HepG2 (cell line): Measurements from ENCODE around the gene SETD2. TPM values are rescaled to one million over a fixed set of nuclear protein-coding genes. Genes with fewer than 3 reads are reported as not detected.

Source experiments
- ARNT ChIP-seq: fragments of 450-650 bp; IDR thresholded peaks from 2 replicates; pipeline ENCODE4 v1.6.1; 2017
- ATF7-NPFF ChIP-seq: sonication (generic); formaldehyde crosslinking; IDR thresholded peaks from 2 replicates; pipeline ENCODE4 v1.8.1; 2023; ENCODE audit warnings: mild to moderate bottlenecking, low read depth, missing genetic modification reagents, moderate library complexity
- CTCF ChIP-seq: sonication (generic); formaldehyde crosslinking; IDR thresholded peaks from 2 replicates; pipeline ENCODE4 v1.5.0; 2020; ENCODE audit warnings: mild to moderate bottlenecking, missing genetic modification reagents, moderate library complexity
- ELF4 ChIP-seq: sonication (generic); formaldehyde crosslinking; IDR thresholded peaks from 2 replicates; pipeline ENCODE4 v1.5.0; 2020; ENCODE audit warnings: missing genetic modification reagents, mild to moderate bottlenecking, moderate library complexity, borderline replicate concordance
- GABPB1 ChIP-seq: IDR thresholded peaks from 2 replicates; pipeline ENCODE4 v1.6.1; 2016; ENCODE audit warnings: mild to moderate bottlenecking, missing genetic modification reagents, moderate library complexity, missing compliant biosample characterization
- NFIB ChIP-seq: sonication (generic); formaldehyde crosslinking; IDR thresholded peaks from 2 replicates; pipeline ENCODE4 v1.9.0; 2021; ENCODE audit warnings: missing genetic modification reagents, mild to moderate bottlenecking, borderline replicate concordance
- POGK ChIP-seq: sonication (generic); formaldehyde crosslinking; conservative IDR thresholded peaks from 2 replicates; pipeline ENCODE4 v1.8.0; 2022; ENCODE audit warnings: mild to moderate bottlenecking, moderate library complexity, missing genetic modification reagents
- SALL1 ChIP-seq: sonication (generic); formaldehyde crosslinking; IDR thresholded peaks from 2 replicates; pipeline ENCODE4 v1.8.0; 2022; ENCODE audit warnings: mild to moderate bottlenecking, missing genetic modification reagents
- SIN3B ChIP-seq: fragments of 150-350 bp; IDR thresholded peaks from 2 replicates; pipeline ENCODE4 v1.6.1; 2014; ENCODE audit warnings: low read length
- SMAD3 ChIP-seq: sonication (generic); formaldehyde crosslinking; IDR thresholded peaks from 2 replicates; pipeline ENCODE4 v1.4.0; 2020; ENCODE audit warnings: missing genetic modification reagents
- SOX6 ChIP-seq, 2 experiments: fragments of 450-650 bp in 1 of 2; sonication (generic) in 1 of 2; formaldehyde crosslinking in 1 of 2; IDR thresholded peaks; 2 replicates each; pipeline versions ENCODE4 v1.4.0 to v1.6.1; 2017 to 2020; ENCODE audit warnings: antibody characterized with exemption in 1 of 2, mild to moderate bottlenecking in 1 of 2, missing genetic modification reagents in 1 of 2
- SSRP1 ChIP-seq: IDR thresholded peaks from 2 replicates; pipeline ENCODE4 v1.6.1; 2016; ENCODE audit warnings: control low read depth
- TCF12 ChIP-seq, 2 experiments: fragments of 450-650 bp in 1 of 2; sonication (generic) in 1 of 2; formaldehyde crosslinking in 1 of 2; IDR thresholded peaks; 2 replicates each; pipeline versions ENCODE4 v1.6.1 to v1.8.0; 2017 to 2022; ENCODE audit warnings: antibody characterized with exemption in 1 of 2, mild to moderate bottlenecking in 1 of 2, missing genetic modification reagents in 1 of 2, moderate library complexity in 1 of 2
- YEATS4 ChIP-seq: sonication (generic); formaldehyde crosslinking; IDR thresholded peaks from 2 replicates; pipeline ENCODE4 v1.4.0; 2020; ENCODE audit warnings: missing genetic modification reagents, borderline replicate concordance
- ZBTB20 ChIP-seq: sonication (generic); formaldehyde crosslinking; IDR thresholded peaks from 2 replicates; pipeline ENCODE4 v1.8.1; 2023; ENCODE audit warnings: missing genetic modification reagents, low read depth, mild to moderate bottlenecking, borderline replicate concordance
- ZNF317 ChIP-seq: sonication (generic); formaldehyde crosslinking; IDR thresholded peaks from 2 replicates; pipeline ENCODE4 v1.5.0; 2020; ENCODE audit warnings: mild to moderate bottlenecking, missing genetic modification reagents
- ZNF431 ChIP-seq: sonication (generic); formaldehyde crosslinking; IDR thresholded peaks from 2 replicates; pipeline ENCODE4 v1.9.0; 2022; ENCODE audit warnings: missing genetic modification reagents, low read depth, mild to moderate bottlenecking, borderline replicate concordance
- ZNF574 ChIP-seq: sonication (generic); formaldehyde crosslinking; IDR thresholded peaks from 2 replicates; pipeline ENCODE4 v1.4.0; 2020; ENCODE audit warnings: missing genetic modification reagents
- ZNF644 ChIP-seq: IDR thresholded peaks from 2 replicates; pipeline ENCODE4 v1.6.1; 2016; ENCODE audit warnings: low read depth
- ZNF674 ChIP-seq: sonication (generic); formaldehyde crosslinking; IDR thresholded peaks from 2 replicates; pipeline ENCODE4 v1.5.0; 2020; ENCODE audit warnings: low read depth, mild to moderate bottlenecking, missing genetic modification reagents
- ZNF766 ChIP-seq: sonication (generic); formaldehyde crosslinking; IDR thresholded peaks from 2 replicates; pipeline ENCODE4 v1.5.0; 2020; ENCODE audit warnings: missing genetic modification reagents, borderline replicate concordance
- ZNF841 ChIP-seq: sonication (generic); formaldehyde crosslinking; IDR thresholded peaks from 2 replicates; pipeline ENCODE4 v1.8.1; 2023; ENCODE audit warnings: missing genetic modification reagents, borderline replicate concordance
- ZSCAN12 ChIP-seq: sonication (generic); formaldehyde crosslinking; IDR thresholded peaks from 2 replicates; pipeline ENCODE4 v1.9.0; 2021; ENCODE audit warnings: mild to moderate bottlenecking, missing genetic modification reagents
- polyA plus RNA-seq, 8 experiments: library from polyadenylated mRNA; depleted of rRNA in 3 of 8; stranded (reverse) in 7 of 8; unstranded in 1 of 8; fragments of >200 nt; fragmentation: Illumina TruSeq in 4 of 8; extraction: Trizol in 4 of 8; gene quantifications; 2 replicates each; pipeline versions ENCODE4 v1.2.1 to v1.2.3, GENCODE V29; 2011 to 2016; ENCODE audit warnings: low read depth in 4 of 8, missing spikeins in 1 of 8, mixed read lengths in 1 of 8; ENCODE audit not compliant: insufficient read depth in 1 of 8
- total RNA-seq, 5 experiments: library from RNA; depleted of rRNA; stranded (reverse); fragments of >200 nt; fragmentation: Illumina TruSeq; extraction: Trizol; gene quantifications; 2 replicates each; pipeline ENCODE4 v1.2.3, GENCODE V29; 2016; ENCODE audit warnings: low read depth in 1 of 5

Gene SETD2
- total and polyA plus RNA-seq, 2 of the 13 experiments (the other 11 are each of a cell fraction or from before 2014, with no cell fraction given), result 14.2 to 24.2 TPM

- TF ChIP-seq ZNF574 (CRISPR knock-in tag) (peak; percentile 70), TCF12 (IDR thresholded peaks at IDR 0.05) (no peak), TCF12 (CRISPR knock-in tag; IDR thresholded peaks at IDR 0.05) (0 out of 2 replicates have a peak, but pooled peaks have one; percentile 57), SIN3B (no peak), CTCF (CRISPR knock-in tag) (no peak; the same call in 1 of the 2 replicates), ZNF841 (CRISPR knock-in tag) (no peak), ZBTB20 (CRISPR knock-in tag) (no peak), SSRP1 (CRISPR knock-in tag) (no peak), ELF4 (CRISPR knock-in tag) (no peak), YEATS4 (peak; percentile 49; the same call in 1 of the 2 replicates), SOX6 (IDR thresholded peaks at IDR 0.05) (no peak), SOX6 (CRISPR knock-in tag; IDR thresholded peaks at IDR 0.05) (no peak; the same call in 1 of the 2 replicates), ZNF431 (CRISPR knock-in tag) (0 out of 2 replicates have a peak, but pooled peaks have one; percentile 22), GABPB1 (CRISPR knock-in tag) (peak; percentile 88), NFIB (CRISPR knock-in tag) (no peak), SMAD3 (CRISPR knock-in tag) (no peak), POGK (peak; percentile 86), ZNF644 (CRISPR knock-in tag) (no peak), ZSCAN12 (CRISPR knock-in tag) (peak; percentile 29; the same call in 1 of the 2 replicates), ZNF766 (CRISPR knock-in tag) (no peak; the same call in 1 of the 2 replicates), SALL1 (CRISPR knock-in tag) (peak; percentile 62; the same call in 1 of the 2 replicates), ATF7-NPFF (CRISPR knock-in tag) (peak; percentile 39; the same call in 1 of the 2 replicates), ZNF317 (CRISPR knock-in tag) (no peak), ARNT (no peak), ZNF674 (CRISPR knock-in tag) (0 out of 2 replicates have a peak, but pooled peaks have one; percentile 41)
These were observed 525 bp downstream of the SETD2 start (continued) for GRCh38 chr3:47163169-47164006.
